LoVo (cell line): Measurements from ENCODE around the gene PJA1.

ENCODE experiments used
- DNase-seq: peaks from one replicate; pipeline ENCODE4 v3.0.0-alpha.2; 2016; ENCODE audit warnings: low spot score

Gene PJA1

DNA sequence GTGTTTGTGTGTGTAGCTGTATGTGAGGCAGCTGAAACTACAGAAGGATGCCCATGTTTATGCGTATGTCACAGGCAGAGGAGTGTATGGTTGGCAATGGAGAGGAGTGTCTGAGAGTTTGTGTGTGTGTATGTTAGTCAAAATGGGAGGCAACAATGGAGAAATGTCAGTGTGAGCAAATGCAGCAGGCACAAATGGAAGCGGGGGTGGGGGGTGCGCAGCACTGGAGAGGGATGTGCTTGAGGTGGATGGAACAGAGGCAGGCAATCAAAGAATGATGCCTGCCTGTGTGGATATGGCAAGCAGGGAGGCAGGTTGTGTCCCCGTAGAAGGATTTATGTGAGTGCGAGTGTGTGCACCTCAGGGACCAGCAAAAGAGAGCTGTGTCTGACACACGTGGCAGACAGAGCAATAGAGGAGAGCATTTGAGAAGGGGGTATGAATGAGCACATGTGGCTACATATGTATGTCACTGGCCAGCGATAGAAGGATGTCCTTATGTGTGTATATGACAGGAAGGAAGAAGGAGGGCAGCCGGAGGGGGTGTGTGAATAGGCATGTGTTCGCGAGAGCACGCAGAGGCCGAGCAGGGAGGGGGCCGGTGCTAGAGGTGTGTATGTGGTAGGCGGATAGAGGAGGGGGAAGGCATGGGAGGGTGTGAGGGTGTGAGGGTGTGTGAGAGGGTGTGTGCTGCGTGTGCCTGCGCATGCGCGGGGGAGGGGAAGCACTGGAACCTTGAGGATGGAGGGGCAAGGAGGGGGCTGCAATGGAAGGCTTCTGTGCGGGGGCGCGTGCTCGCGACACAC is 1.1 kb downstream of the PJA1 start:
- no peak for DNase-seq

DNA sequence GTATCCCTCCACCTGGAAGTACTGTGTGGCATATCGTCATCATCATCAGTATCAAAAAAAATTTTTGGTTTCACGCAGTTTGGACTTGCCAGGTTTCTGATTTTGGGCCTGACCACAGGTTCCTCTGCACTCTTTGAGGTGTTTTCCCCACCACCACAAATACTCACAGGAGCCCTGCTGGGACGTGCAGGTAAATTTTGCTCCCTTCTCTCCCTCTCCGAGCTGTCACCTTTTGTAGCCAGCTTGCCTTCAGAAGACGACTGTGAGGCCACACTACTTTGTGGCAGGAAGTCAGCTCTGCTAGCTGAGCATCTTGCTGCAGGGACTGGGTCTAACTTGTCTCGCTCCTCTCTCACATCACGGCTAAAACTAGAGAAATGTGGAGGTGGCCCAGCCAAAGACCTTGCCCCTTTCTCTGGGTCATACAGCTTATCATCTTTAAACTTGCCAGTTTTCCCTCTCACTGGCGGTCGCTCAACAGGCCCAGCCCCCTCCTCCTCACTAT is 2.8 kb downstream of the PJA1 start:
- DNase-seq: no peak

DNA sequence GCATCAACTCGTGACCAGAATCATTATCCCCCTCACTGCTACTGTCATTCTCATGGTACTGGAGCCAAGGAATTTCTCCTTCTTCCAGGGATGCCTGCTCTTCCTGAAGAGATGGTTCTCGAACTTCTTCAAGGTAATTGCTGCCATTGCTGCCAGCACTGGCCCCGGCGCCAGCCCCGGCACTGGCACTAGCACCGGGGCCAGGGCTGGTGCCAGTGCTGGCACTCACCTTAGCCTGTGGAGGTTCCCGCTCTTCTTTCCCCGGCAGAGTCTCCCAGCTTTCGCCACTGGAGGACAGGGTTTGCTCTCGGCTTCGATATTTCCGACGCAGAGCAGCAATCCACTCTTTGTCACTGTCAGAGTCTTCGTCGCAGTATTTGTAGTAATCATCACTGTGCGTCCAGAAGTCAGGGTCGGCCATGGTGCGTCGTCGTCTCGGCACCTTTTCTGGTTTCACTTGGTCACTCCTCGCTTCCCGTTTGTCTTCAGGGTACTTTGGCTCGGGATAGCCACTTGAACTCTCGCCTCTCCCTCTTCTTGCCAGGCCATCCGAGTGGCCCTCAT is 3.4 kb downstream of the PJA1 start:
- no peak for DNase-seq

DNA sequence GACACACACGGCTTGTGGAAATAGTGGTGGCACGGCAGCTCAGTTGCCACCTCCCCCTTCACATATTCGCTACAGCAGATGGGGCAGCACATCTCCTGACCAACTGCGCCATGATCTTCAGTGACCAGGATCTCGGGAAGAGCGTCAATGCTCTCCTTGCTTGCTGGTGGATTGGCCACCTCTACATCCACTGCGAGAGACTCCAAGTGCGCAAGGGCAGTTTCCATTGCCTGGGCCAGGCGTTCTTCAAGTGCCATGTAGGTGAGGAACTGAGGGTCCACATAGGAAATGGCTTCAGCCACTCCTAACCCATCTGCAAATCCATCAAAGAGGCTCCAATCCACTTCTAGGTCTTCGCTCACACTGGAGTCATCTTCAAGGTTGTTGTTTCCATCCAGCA is 3.9 kb downstream of the PJA1 start:
- no peak for DNase-seq

DNA sequence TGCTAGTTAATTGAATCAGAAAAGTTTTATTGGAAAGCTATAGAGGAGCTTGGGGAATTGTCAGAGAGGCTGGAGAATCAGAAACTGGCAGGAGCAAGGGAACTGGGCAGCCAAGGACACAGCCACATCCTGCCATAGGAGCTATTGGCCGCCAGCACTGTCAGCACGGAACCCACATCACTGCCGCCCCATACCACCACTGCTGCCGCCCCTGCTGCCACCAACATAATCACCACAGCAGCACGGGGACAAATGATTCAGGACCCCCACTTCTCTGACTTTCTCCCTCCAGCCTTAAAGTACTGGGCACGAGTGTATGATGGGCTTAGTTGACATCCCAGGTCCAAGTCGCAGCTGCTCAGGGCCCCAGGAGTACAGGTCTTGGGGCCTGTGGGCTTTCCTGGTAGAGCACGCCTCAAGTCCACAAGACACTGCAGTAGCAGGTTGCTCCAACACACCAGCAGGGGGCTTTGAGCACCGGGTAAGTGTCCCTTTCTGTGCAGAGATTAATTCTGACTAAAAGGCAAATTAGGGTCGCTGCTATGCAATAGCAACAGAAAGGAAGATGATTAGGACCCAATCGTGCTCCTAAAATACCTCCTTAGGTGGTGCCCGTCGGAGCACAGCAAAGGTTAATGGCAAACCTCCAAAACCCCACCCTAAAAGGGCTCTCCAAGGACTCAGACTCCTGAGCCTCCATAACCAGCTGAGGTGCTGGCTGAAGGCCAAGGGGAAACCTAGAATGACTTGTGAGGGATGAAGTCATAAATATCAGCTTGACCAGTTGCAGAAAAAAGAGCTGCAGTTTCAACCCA is 6.9 kb downstream of the PJA1 start:
- DNase-seq: peak; percentile 35

DNA sequence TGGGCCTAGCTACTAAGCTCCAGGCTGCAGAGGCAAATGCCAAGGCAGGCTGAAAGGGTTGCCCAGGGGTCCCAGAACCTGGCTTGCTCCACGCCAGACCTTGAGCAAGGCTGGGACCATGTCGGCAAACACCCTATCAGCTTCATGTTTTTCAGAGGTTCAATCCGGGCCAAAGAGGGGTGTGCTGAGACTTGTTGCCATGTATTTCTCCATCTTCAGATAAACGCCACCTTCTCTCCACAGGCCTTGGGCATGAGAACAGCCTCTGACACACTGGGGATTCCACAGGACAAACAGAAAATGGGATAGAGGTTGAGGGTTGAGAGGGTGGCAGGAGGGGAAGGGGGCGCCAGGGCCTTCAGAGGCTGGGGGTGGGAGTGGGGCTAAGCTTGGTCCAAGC is 8.6 kb downstream of the PJA1 start:
- DNase-seq: no peak

DNA sequence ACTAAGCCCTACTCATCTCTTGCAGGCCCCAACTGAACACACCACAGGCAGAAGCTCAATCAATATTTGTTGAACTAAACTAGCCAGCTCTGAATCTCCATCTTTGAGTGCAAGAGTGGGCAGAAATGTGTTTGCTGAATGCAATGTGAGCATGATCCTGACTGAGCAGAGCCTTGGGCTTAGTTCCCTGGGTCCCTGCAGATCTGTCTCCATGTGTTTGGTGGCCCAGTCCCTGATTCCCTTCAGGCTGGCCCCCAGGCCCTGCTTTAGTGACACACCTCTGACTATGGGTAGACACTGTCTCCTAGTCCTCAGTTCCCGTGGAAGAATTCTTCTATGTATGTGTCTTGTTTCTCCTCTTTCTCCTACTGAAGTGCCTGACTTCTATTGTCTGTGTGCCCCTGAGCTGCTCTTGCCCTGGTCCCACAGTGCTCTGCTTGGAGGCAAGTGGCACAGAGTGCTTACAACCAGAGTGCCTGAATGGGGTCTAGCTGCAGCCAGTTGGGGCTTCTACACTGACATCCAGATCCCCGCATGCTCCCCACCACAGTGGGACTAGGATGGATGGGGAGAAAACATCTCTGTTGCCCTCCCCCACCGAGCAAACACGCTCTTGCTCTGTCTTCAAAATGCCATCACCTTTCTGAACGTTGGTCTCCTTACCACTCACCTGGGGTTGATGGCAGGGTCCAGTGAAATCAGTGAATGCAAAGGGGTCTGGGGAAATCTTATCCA is 9.3 kb downstream of the PJA1 start:
- no peak for DNase-seq

DNA sequence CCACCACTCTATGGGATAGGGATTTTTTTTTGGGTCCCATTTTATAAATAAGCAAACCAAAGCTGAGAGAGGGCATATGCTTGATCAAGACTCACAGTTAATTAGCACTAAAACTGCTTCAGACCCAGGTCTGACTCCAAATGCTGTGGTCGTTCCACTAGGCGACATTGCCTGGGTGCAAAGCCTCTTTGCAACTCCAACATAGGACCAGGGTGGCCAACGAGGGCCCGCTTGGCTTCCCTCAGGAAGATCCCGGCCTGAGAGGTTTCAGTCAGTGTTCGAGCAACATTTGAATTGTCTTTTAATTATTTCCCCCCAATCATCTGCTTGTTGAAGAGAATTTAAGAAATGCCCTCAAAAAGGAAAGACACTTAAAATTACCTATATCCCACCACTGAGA is 11.2 kb downstream of the PJA1 start:
- no peak for DNase-seq

DNA sequence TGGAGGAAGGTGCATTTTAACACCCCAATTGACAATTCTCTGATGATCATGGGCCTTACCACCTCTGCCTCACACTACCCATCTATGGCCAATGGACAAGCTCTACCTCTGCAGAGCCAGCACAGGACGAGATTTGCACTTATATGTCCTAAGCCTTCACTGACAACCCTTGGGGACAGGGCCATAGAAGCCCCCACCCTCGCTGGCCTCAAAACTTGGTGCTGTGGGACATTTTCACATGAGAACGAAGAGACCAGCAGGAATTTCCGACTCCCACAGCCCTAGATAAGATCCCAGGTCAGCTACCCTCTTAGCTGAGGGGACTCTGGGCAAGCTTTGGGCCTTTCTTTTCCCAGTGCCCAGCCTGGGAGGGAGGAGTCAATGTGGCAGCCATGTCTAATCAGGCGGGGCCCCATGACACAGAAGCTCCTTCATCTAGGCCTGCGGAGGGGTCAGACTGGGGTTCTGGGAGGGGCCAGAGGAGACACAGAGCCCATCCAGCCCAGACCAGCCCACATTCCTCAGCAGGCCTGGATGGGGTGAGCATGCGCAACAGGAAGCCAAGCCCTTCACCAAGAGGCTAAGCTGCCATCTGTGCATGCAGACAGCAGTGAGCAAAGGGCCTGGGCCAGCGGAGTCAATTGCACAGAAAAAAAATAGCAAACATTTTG is 12.1 kb downstream of the PJA1 start:
- DNase-seq: no peak

DNA sequence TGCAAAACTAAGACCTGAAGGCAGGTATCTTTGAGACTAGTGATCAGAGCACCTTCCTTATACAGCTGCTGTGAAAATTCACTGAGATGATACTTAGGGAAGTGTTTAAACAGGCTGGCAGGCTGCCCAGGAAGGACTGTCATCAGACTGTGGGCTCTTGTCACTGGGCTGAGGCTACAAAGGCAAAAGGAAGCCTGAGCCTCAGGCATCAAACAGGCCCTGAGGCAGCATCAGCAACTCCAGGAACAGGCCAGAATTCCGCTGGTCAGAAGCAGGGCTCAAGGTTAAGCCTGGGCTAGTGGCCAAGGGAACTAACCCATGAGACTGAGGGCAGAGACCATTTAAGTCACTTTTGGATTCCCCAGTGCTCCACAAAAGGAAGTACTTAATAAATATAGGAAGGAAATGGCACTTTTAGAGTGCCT is 12.8 kb downstream of the PJA1 start:
- DNase-seq: peak; percentile 32

DNA sequence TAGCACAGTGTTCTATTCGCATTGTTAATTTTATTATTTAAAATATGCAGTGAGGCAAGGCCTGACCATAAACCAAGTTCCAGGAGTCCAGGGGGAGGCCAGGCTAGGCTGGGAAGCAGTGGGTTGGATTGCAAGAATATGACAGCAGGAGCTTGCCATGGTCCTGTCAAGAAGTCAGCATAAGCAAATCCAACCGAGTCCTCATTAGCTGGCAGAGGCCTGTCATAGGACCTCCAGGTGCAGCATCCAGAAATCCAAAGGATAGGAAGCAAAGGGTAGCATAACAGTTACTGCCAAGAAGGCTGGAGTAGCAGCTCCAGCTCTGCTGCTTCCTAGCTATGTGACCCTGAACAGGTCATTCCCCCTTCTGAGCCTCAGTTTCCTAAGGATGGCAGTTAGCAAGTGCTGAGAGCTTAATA is 13.4 kb downstream of the PJA1 start:
- DNase-seq: no peak

DNA sequence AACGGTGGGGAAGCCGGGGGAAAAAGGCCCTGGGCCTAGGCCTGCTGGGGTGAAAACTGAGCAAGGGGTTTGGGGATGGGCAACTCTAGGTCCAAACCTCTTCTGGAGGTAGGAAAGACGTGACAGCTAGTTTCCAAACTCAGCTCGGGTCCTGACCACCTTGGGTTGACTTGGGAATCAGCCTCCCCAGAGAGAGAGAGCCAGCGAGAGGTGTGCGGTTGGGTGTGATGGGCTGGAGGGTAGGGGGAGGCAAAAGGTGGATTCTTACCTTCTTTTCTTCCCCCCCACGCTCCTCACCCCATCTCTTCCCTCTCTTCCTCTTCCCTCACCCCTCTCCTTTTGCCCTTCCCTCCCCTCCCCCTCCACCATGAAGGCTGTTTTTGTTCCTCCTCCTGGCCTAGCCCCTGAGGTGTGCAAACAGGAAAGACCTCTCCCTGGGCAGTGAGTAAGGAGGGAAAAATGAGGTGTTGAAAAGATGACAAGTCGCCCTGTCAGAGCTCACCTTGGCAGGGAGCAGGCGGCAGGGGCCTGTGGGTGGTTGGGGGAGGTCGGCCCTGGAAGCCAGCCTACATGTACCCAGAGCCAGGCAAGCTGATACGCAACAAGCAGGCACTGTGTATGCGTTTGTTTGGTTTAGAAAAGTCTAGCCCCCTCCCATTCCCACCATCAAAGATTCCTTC is 14.8 kb downstream of the PJA1 start:
- DNase-seq: peak; percentile 1

DNA sequence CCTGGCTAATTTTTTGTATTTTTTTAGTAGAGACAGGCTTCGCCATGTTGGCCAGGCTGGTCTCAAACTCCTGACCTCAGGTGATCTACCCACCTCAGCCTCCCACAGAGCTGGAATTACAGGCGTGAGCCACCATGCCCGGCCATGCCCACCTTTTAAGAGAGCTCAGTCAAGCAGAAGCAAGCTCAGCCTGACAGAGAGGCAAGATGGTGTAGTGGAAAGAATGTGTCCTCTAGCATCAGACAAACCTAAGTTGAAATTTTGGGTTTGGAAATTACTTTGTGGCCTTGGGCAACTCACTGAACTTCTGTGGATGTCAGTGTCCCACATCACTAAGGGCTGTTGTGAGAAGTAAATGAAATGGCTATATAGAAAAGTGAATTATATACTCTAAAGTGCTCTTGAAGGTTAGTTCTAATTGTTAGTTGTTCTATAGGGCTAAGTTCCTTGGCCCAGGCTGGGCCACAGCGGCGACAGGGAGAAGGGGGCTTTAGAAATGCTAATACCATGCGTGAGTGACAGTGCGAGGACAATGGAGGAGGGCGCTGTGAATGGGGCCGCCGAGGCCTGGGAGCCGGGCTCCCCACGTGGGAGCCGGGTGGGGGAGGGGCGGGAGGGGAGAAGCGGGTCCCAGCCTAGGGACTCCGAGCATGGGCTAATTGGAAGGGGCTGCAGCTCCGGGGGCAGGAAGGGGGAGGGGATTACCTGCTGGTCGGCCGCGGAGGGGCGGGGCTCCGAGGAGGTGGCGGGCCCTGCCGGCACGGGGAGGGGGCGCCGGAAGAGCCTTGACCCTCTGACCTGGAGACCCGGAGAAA is 15.6 kb downstream of the PJA1 start:
- no peak for DNase-seq

DNA sequence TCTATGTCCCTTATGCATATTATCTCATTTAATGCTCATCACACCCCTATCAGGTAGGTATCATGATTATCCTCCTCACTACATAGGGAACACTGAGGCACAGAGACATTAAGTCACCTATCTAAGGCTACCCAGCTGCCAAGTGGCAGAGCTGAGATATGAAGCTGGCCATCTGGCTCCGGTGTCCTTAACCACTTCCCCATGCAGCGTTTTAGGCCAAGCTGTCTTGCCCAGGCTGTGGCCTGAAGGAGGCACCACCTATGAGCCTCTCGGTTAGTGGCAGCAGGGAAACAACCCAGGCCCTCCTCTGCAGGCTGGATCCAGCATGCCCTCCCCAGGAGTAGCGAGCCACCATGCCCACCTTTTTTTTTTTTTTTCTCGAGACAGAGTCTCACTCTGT is 16.3 kb downstream of the PJA1 start:
- no peak for DNase-seq

DNA sequence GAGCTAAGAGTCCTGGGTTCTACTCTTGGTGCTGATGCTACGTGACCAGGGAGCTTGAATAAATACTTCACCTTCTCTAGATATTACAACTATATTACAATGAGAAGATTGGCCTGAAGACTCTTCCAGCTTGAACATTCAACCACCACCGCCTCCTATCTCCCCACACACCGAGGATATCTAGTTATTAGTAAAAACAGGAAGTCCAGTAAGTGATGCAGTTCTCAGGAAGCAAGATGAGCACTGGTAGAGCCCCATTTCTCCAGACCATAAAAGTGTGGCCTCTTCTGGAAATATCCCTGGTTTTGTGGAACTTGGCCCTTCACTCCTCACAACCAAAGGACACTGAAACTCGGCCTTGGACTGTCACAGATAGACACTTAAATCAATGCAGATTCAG is 18.5 kb downstream of the PJA1 start:
- no peak for DNase-seq

DNA sequence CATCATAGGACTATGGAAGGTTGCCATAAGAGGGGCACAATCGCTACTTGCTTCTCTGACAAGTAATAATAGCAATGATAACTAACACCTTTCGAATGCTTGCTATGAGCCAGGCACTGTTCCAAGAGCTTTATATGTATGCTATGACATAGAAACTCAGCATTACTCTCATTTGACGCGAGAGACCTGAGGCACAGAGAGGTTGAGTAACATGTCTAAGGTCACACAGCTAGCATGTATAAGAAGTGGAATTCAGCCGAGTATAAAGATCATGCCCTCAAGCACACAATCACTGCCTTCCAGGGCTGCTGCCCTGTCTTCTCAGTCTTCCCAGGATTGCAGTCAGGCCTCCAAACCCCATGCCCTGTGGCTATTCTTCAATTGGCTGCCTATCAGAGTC is 19.5 kb downstream of the PJA1 start:
- no peak for DNase-seq

DNA sequence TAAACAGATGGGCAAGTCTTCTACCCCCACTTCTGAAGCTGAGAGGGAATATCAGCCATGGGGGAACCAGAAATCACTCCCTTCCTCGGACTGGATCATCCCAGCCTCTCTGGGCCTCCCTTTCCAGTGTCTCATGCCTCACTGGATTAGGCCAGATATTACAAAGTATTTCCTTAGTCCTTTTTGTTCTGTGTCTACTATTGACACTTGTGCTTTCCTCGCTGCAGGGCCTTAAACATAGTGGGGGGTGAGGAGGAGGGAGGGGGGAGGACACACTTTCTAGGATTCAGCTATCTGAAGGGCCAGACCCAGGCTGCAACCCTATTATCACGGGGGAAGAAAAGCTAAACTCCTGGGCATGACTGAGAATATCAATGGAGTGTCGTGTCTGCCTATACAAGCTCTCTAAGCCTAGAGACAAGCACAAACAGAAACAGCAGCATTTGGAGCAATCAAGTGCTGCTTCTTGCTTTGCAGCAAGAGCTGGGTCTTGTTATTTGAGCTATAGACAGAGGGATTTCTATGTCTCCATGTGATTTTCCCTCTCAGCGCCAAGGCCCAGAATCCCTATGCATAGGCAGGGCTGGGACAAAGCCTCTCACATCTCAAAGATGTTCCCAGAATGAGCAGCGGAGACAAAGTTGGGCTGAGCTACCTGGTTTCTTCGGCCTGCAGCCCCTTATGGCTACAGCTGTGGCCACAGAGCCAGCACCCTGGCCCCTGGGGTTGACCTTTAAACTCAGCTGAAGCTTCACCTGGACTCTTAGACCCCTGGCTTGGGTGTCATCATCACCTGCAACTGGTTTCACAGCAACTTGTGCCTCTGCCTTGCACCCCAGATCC is 20.2 kb downstream of the PJA1 start:
- no peak for DNase-seq

DNA sequence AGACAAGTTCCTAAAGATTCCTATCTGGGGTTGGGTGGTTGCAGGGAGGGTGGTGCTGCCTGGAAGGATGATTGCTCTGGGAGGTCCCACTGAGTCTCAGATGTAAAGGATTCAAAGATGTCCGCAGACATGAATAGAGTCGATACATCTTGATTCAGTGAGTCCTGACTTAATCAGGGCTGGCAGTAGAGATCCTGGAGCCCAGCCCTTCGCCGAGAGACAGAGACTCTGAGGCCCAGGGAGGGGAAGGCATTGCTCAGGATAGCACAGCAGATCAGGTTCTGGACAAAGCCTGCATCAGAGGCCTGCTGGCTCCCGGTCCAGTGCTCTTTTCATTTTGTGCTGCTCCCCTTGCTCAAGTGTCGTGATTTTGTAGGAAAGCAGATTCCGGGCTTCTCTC is 21.7 kb downstream of the PJA1 start:
- DNase-seq: no peak

DNA sequence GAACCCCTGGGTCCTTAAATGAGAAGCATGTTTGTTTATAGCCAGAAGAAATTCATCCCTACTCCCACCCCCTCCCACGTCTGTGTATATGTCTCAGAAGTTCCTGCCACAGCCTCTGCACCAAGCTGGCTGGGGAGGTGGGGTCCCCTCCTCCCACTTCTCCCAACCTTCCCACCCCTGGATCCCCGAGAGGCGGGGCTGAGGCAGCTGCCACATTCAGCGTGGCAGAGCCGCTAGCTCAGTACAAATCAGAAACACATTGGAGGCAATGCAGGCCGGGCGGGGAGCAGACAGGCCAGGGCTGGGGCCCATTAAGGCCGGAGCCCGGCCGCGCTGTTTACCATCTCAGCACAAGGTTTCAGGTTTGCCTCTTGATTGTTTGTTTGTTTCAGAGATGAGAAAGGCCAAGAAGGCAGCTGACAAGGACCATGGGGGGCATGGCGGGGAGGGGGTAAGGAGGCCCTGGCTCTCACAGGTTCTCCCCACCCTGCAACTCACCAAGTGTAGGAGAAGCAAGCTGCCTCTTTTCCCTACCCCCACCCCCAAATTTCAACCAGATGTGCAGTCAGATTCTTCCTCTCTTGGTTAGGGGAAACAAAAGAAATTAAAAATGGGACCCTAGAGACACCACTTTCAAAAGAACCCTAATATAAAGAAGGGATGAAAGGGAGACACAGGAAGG is 22.3 kb downstream of the PJA1 start:
- DNase-seq: no peak
